HepG2 (cell line): ENCODE measurements around the gene PCGF3. TPM values are rescaled to one million over a fixed set of nuclear protein-coding genes. Genes with fewer than 3 reads are reported as not detected.
A peak's percentile ranks its signal among the peaks of the same experiment; 100 is the strongest.

Experiments
- ATAC-seq: fragments of 200-7000 bp; cut with Tn5 transposase; 3 replicates; pipeline ENCODE4 v1.9.1; 2020; ENCODE audit warnings: mild to moderate bottlenecking, moderate library complexity
- BruUV-seq: library from RNA; stranded (reverse); fragments of 400-500 nt; replicated peaks from 2 replicates; lab custom pipeline; 2021; lab: Mats Ljungman, UMichigan
- CTCF ChIA-PET: fragments of 300-600 bp; formaldehyde crosslinking; extraction: SDS; loops from one replicate; lab custom pipeline; 2021; ENCODE audit warnings: low total read pairs, inconsistent platforms, low intra/inter-chr PET ratio; lab: Yijun Ruan, JAX
- POLR2A ChIA-PET: fragments of 350-600 bp; sonication (Branson Sonifier 250); formaldehyde crosslinking; loops from one replicate; lab custom pipeline; 2020; ENCODE audit warnings: antibody characterized with exemption, inconsistent platforms; lab: Yijun Ruan, JAX
- DNase-seq: peaks from one replicate; pipeline ENCODE4 v3.0.0-alpha.2; 2015; ENCODE audit warnings: low spot score
- FAIRE-seq: peaks from 3 replicates; lab custom pipeline; 2011; peaks lifted over from hg19 to GRCh38; lab: Jason Lieb, UNC
- H2AFZ ChIP-seq: one replicate; pipeline ENCODE4 v1.6.1; 2011; ENCODE audit warnings: low read length, inconsistent platforms
- H3K27ac ChIP-seq: fragments of 300-600 bp; 3 replicates; pipeline ENCODE4 v1.8.0; 2011; ENCODE audit warnings: mixed run types, mild to moderate bottlenecking, mixed read lengths, low read length, inconsistent platforms; ENCODE audit not compliant: insufficient read depth; ENCODE audit errors: extremely low read length
- H3K27me3 ChIP-seq, 2 experiments: fragments of 200-600 bp in 1 of 2; 2 replicates in 1 of 2; 3 replicates in 1 of 2; pipeline versions ENCODE4 v1.6.0 to v1.8.0; 2011; ENCODE audit warnings: low read length in 2 of 2, mild to moderate bottlenecking in 2 of 2, moderate library complexity in 2 of 2, inconsistent platforms in 1 of 2; ENCODE audit not compliant: insufficient read depth in 2 of 2, control insufficient read depth in 1 of 2
- H3K36me3 ChIP-seq, 2 experiments: fragments of 200-600 bp in 1 of 2; replicated peaks in 1 of 2; 2 replicates in 1 of 2; 3 replicates in 1 of 2; pipeline versions ENCODE4 v1.5.1 to v1.8.0; 2011; ENCODE audit warnings: low read length in 2 of 2, inconsistent platforms in 1 of 2; ENCODE audit not compliant: insufficient read depth in 2 of 2, control insufficient read depth in 1 of 2
- H3K4me1 ChIP-seq: 2 replicates; pipeline ENCODE4 v1.5.1; 2012; ENCODE audit warnings: low read length, inconsistent platforms; ENCODE audit not compliant: insufficient read depth
- H3K4me2 ChIP-seq: 2 replicates; pipeline ENCODE4 v1.6.0; 2011; ENCODE audit warnings: low read depth, low read length, inconsistent platforms
- H3K4me3 ChIP-seq, 3 experiments: fragments of 200-600 bp in 1 of 3; sonication (generic), shearing (Covaris generic) in 1 of 3; replicated peaks in 1 of 3; 2 replicates each; pipeline ENCODE4 v1.5.1; 2011 to 2016; ENCODE audit warnings: low read length in 3 of 3, inconsistent platforms in 2 of 3, low read depth in 2 of 3, mild to moderate bottlenecking in 2 of 3, control low read depth in 1 of 3, mixed read lengths in 1 of 3; ENCODE audit not compliant: insufficient read depth in 1 of 3
- H3K79me2 ChIP-seq: one replicate; pipeline ENCODE4 v1.6.1; 2011; ENCODE audit warnings: low read length, inconsistent platforms; ENCODE audit not compliant: insufficient read depth
- H3K9ac ChIP-seq: 2 replicates; pipeline ENCODE4 v1.6.0; 2011; ENCODE audit warnings: mild to moderate bottlenecking, low read depth, low read length, inconsistent platforms; ENCODE audit not compliant: insufficient read depth
- H3K9me3 ChIP-seq: 2 replicates; pipeline ENCODE4 v1.5.1; 2012; ENCODE audit warnings: mild to moderate bottlenecking, low read length
- H4K20me1 ChIP-seq: 2 replicates; pipeline ENCODE4 v1.6.0; 2011; ENCODE audit warnings: inconsistent platforms, mild to moderate bottlenecking, low read length, moderate library complexity; ENCODE audit not compliant: insufficient read depth
- AHR ChIP-seq: IDR thresholded peaks from 2 replicates; pipeline ENCODE4 v1.6.1; 2018; ENCODE audit warnings: missing genetic modification reagents, missing compliant biosample characterization
- CBX2 ChIP-seq, 2 experiments: fragments of 200-600 bp in 1 of 2; sonication (generic); formaldehyde crosslinking in 1 of 2; IDR thresholded peaks; 2 replicates each; pipeline versions ENCODE4 v1.7.0 to v1.8.1; 2018 to 2022; ENCODE audit warnings: low read depth in 2 of 2, low read length in 1 of 2, mild to moderate bottlenecking in 1 of 2, missing genetic modification reagents in 1 of 2
- HIC2 ChIP-seq: sonication (generic); formaldehyde crosslinking; IDR thresholded peaks from 2 replicates; pipeline ENCODE4 v1.9.0; 2022; ENCODE audit warnings: low read depth, missing genetic modification reagents
- HNRNPL ChIP-seq: fragments of 200-400 bp; formaldehyde crosslinking; IDR thresholded peaks from 2 replicates; pipeline ENCODE4 v1.6.1; 2017; ENCODE audit warnings: mild to moderate bottlenecking, low read depth, low read length
- HOXA9 ChIP-seq: sonication (generic); formaldehyde crosslinking; IDR thresholded peaks from 2 replicates; pipeline ENCODE4 v1.8.1; 2022; ENCODE audit warnings: missing genetic modification reagents, mild to moderate bottlenecking, moderate library complexity, borderline replicate concordance
- MYPOP ChIP-seq: sonication (generic); formaldehyde crosslinking; IDR thresholded peaks from 2 replicates; pipeline ENCODE4 v1.8.1; 2023; ENCODE audit warnings: mild to moderate bottlenecking, moderate library complexity, missing genetic modification reagents
- NFIB ChIP-seq: sonication (generic); formaldehyde crosslinking; IDR thresholded peaks from 2 replicates; pipeline ENCODE4 v1.9.0; 2021; ENCODE audit warnings: missing genetic modification reagents, mild to moderate bottlenecking, borderline replicate concordance
- PITX1 ChIP-seq: sonication (generic); formaldehyde crosslinking; IDR thresholded peaks from 2 replicates; pipeline ENCODE4 v1.5.1; 2020; ENCODE audit warnings: mild to moderate bottlenecking, missing genetic modification reagents
- ZFP37 ChIP-seq: sonication (generic); formaldehyde crosslinking; IDR thresholded peaks from 2 replicates; pipeline ENCODE4 v1.4.0; 2020; ENCODE audit warnings: missing genetic modification reagents, borderline replicate concordance
- ZNF75D ChIP-seq: sonication (generic); formaldehyde crosslinking; IDR thresholded peaks from 2 replicates; pipeline ENCODE4 v1.8.1; 2023; ENCODE audit warnings: missing genetic modification reagents, mild to moderate bottlenecking, borderline replicate concordance
- ZNF776 ChIP-seq: sonication (generic); formaldehyde crosslinking; IDR thresholded peaks from 2 replicates; pipeline ENCODE4 v1.4.0; 2020; ENCODE audit warnings: mild to moderate bottlenecking, missing genetic modification reagents
- WGBS: methylation state at CpG from one replicate; pipeline ENCODE4 v1.1.6; 2017; ENCODE audit warnings: low lambda C conversion rate; 5-methylcytosine and 5-hydroxymethylcytosine counted together
- in situ Hi-C: cut with HindIII; loops from 2 replicates; pipeline ENCODE4 v1.10.0; 2017; ENCODE audit warnings: low pct_unique_long_range_greater_than_20kb; ENCODE audit not compliant: extremely low pct_ligation_motif_present
- intact Hi-C: fragments of 100-400 bp; cut with micrococcal nuclease; formaldehyde crosslinking; loops from one replicate; pipeline ENCODE4 v1.10.0; 2022; ENCODE audit not compliant: unreplicated experiment
- polyA plus RNA-seq, 8 experiments: library from polyadenylated mRNA; depleted of rRNA in 3 of 8; stranded (reverse) in 7 of 8; unstranded in 1 of 8; fragments of >200 nt; fragmentation: Illumina TruSeq in 4 of 8; extraction: Trizol in 4 of 8; gene quantifications; 2 replicates each; pipeline versions ENCODE4 v1.2.1 to v1.2.3, GENCODE V29; 2011 to 2016; ENCODE audit warnings: low read depth in 4 of 8, missing spikeins in 1 of 8, mixed read lengths in 1 of 8; ENCODE audit not compliant: insufficient read depth in 1 of 8
- total RNA-seq, 5 experiments: library from RNA; depleted of rRNA; stranded (reverse); fragments of >200 nt; fragmentation: Illumina TruSeq; extraction: Trizol; gene quantifications; 2 replicates each; pipeline ENCODE4 v1.2.3, GENCODE V29; 2016; ENCODE audit warnings: low read depth in 1 of 5
- TF ChIP-seq, protein P1 (sequence below): sonication (generic); formaldehyde crosslinking; IDR thresholded peaks from 2 replicates; pipeline ENCODE4 v1.5.0; 2020; ENCODE audit warnings: mild to moderate bottlenecking, missing genetic modification reagents

Gene PCGF3
- total and polyA plus RNA-seq, 2 of the 13 experiments (the other 11 are each of a cell fraction or from before 2014, with no cell fraction given): 28.6 to 66.2 TPM

DNA sequence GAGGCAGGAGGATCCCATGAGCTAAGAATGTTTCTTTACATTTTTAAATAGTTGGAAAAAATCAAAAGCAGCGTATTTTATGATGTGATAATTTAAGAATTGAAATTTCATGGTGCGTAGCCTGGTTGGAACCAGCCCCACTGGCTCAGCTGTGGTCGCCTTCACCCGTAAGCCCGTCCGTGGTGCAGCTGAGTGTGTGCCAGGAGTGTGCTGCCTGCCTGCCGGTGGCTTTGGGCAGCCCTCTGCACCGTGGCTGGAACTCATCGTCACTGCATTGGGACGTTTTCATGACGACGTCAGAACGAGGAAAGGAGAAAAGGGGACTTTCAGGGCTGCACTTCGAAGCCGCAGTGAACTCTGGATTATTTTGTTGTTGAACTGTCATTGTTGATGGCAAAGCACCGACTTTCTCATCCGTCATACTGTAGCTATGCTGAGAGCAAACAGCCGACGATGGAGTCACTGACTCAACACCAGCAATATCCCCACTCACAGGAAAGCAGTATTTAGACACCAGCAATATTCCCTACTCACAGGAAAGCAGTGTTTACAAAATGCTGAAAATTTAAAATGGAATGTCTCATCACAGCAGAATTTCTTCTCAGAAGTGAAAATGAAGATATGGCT lies 35.1 kb downstream of the PCGF3 start (continued):
- TF ChIP-seq HIC2 (CRISPR knock-in tag) (no peak), ZNF75D (CRISPR knock-in tag) (no peak), CBX2 (IDR thresholded peaks at IDR 0.05; ENCODE audit: low read depth, low read length) (no peak), CBX2 (CRISPR knock-in tag; IDR thresholded peaks at IDR 0.05; ENCODE audit: low read depth) (no peak), MYPOP (CRISPR knock-in tag) (no peak), HNRNPL (no peak), ZFP37 (no peak)

DNA sequence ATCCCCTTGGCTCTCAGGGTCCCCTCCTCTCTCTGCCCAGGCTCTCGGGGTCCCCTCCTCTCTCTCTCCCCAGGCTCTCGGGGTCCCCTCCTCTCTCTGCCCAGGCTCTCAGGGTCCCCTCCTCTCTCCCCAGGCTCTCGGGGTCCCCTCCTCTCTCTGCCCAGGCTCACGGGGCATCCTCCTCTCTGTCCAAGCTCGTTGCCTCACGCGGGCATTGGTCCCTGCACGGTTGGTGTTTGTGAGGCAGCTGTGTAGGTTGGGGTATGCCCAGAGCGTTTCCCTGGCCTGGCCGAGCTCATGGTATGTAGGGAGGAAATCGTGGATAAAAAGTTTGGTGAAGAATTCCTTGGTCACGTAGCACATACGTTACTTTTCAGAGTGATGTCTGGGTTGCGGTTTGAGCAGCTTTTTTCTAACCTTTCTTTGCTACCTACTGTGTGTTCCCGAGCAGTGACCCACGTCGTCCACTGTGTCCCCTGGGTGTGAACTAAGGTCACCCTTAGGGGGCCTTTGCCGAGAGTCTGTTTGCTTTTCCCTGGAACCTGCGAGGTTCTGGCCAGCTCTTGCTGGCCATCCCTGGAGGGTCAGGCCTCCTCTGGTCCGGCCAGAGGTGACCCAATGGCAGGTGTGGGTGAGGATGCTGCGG lies 36.6 kb downstream of the PCGF3 start:
- H3K9me3 ChIP-seq: no peaks in the 10 kb centered on the region
- CTCF ChIA-PET: interaction anchor here (1.4 kb wide), 1 partner anchor 140 kb away, joined by 3 read pairs; no protein-coding TSS in a partner anchor
- FAIRE-seq: no peak
- H2AFZ ChIP-seq: no peak overlapping the region
- intact Hi-C loops (no loop called here), in situ Hi-C loops (no loop called here)
- no peak overlapping the region for H3K4me3 ChIP-seq
- POLR2A ChIA-PET: interaction anchor here (0.9 kb wide), 1 partner anchor 245 kb away, joined by 8 read pairs; the partner anchor contains the start of gene IDUA
- no peak overlapping the region for H3K9ac ChIP-seq
- peak; percentile 22 for ATAC-seq
- H3K27ac ChIP-seq: no peak overlapping the region
- H3K36me3 ChIP-seq: peaks cover 12 to 18% of the 10 kb centered on the region in 2 experiments; a peak in 4 of 5 replicates
- no peaks in the 10 kb centered on the region for H3K79me2 ChIP-seq
- no peak overlapping the region for H3K4me2 ChIP-seq
- no peak for DNase-seq
- no peaks in the 10 kb centered on the region for H3K27me3 ChIP-seq
- H3K4me1 ChIP-seq: no peaks in the 10 kb centered on the region
- H4K20me1 ChIP-seq: peaks cover 15% of the 10 kb centered on the region; the same call in 1 of the 2 replicates
- BruUV-seq: no TSS peak
- 87% methylated on average over 19 of the region's 21 CpGs for WGBS
- TF ChIP-seq AHR (0 out of 2 replicates have a peak, but pooled peaks have one; percentile 14), HOXA9 (CRISPR knock-in tag) (no peak), ZNF776 (CRISPR knock-in tag) (no peak), ZFP37 (no peak), NFIB (no peak), PITX1 (CRISPR knock-in tag) (no peak)
- TF ChIP-seq, protein P1, sequence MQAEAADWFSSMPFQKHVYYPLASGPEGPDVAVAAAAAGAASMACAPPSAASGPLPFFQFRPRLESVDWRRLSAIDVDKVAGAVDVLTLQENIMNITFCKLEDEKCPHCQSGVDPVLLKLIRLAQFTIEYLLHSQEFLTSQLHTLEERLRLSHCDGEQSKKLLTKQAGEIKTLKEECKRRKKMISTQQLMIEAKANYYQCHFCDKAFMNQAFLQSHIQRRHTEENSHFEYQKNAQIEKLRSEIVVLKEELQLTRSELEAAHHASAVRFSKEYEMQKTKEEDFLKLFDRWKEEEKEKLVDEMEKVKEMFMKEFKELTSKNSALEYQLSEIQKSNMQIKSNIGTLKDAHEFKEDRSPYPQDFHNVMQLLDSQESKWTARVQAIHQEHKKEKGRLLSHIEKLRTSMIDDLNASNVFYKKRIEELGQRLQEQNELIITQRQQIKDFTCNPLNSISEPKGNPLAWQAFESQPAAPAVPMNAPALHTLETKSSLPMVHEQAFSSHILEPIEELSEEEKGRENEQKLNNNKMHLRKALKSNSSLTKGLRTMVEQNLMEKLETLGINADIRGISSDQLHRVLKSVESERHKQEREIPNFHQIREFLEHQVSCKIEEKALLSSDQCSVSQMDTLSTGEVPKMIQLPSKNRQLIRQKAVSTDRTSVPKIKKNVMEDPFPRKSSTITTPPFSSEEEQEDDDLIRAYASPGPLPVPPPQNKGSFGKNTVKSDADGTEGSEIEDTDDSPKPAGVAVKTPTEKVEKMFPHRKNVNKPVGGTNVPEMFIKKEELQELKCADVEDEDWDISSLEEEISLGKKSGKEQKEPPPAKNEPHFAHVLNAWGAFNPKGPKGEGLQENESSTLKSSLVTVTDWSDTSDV (CRISPR knock-in tag): no peak
